SW 1271 (cell line): ENCODE results near the gene CHST8.
"Not testable (repeated sequence)": the region's sequence is repeated elsewhere in the genome, so short reads cannot be mapped to it uniquely, and the experiment has no call there.

Experiments used
- DNase-seq, 2 experiments: peaks; one replicate each; lab custom pipeline; 2025; lab: John Stamatoyannopoulos, UW

The CHST8 gene

GRCh38 chr19:33641956-33642498 is 20.3 kb downstream of the CHST8 start:
- no peak for DNase-seq

- DNase-seq = no peak
Observed at GRCh38 chr19:33644284-33644836, 22.6 kb downstream of the CHST8 start.

- DNase-seq = no peak
Observed at GRCh38 chr19:33646306-33646705, 24.6 kb downstream of the CHST8 start.

- DNase-seq = no peak
Observed at GRCh38 chr19:33647146-33647545, 25.4 kb downstream of the CHST8 start.

GRCh38 chr19:33649627-33650305 is 28.0 kb downstream of the CHST8 start:
- no peak for DNase-seq

- DNase-seq = no peak
Observed at GRCh38 chr19:33653684-33654083, 31.9 kb downstream of the CHST8 start.

GRCh38 chr19:33654840-33655508 is 33.2 kb downstream of the CHST8 start:
- DNase-seq = no peak

GRCh38 chr19:33659835-33660234 is 38.1 kb downstream of the CHST8 start:
- no peak for DNase-seq

- DNase-seq = no peak
Observed at GRCh38 chr19:33660410-33661124, 38.8 kb downstream of the CHST8 start.

- DNase-seq = no peak
Observed at GRCh38 chr19:33661336-33661735, 39.6 kb downstream of the CHST8 start.

GRCh38 chr19:33662391-33663092 is 40.8 kb downstream of the CHST8 start:
- DNase-seq = no peak

GRCh38 chr19:33663316-33663715 is 41.6 kb downstream of the CHST8 start:
- not testable (repeated sequence) for DNase-seq

- no peak for DNase-seq
Observed at GRCh38 chr19:33664744-33665143, 43.0 kb downstream of the CHST8 start.

GRCh38 chr19:33665776-33666595 is 44.2 kb downstream of the CHST8 start:
- no peak for DNase-seq

GRCh38 chr19:33667141-33667650 is 45.4 kb downstream of the CHST8 start:
- DNase-seq = no peak

GRCh38 chr19:33667881-33668280 is 46.1 kb downstream of the CHST8 start:
- DNase-seq = no peak

GRCh38 chr19:33668968-33669367 is 47.2 kb downstream of the CHST8 start:
- DNase-seq = no peak

GRCh38 chr19:33669376-33669775 is 47.6 kb downstream of the CHST8 start:
- no peak for DNase-seq

- DNase-seq = no peak
Observed at GRCh38 chr19:33670398-33670797, 48.6 kb downstream of the CHST8 start.

- DNase-seq = no peak
Observed at GRCh38 chr19:33671211-33671610, 49.5 kb downstream of the CHST8 start.
